GM12878 (cell line): Measurements from ENCODE around the gene CYB5R3. TPM values are rescaled to one million over a fixed set of nuclear protein-coding genes. Genes with fewer than 3 reads are reported as not detected.

ENCODE experiments used
- BCLAF1 ChIP-seq: fragments of 450-650 bp; IDR thresholded peaks from 2 replicates; pipeline ENCODE4 v1.6.1; 2017; ENCODE audit warnings: antibody characterized with exemption, mild to moderate bottlenecking, moderate library complexity
- CEBPZ ChIP-seq: fragments of 150-350 bp; IDR thresholded peaks from 2 replicates; pipeline ENCODE4 v1.6.1; 2016; ENCODE audit warnings: low read depth, low read length
- CHD4 ChIP-seq: fragments of 200-600 bp; sonication (generic); IDR thresholded peaks from 2 replicates; pipeline ENCODE4 v1.6.1; 2016; ENCODE audit warnings: mild to moderate bottlenecking
- CREM ChIP-seq: IDR thresholded peaks from 2 replicates; pipeline ENCODE4 v1.6.1; 2014; ENCODE audit warnings: antibody characterized with exemption, low read depth
- FOS ChIP-seq: IDR thresholded peaks from 3 replicates; pipeline ENCODE4 v1.6.1; 2011; ENCODE audit warnings: borderline replicate concordance; ENCODE audit not compliant: insufficient read length; ENCODE audit errors: extremely low read depth
- KAT2A ChIP-seq: conservative IDR thresholded peaks from 2 replicates; pipeline ENCODE4 v1.6.1; 2011; ENCODE audit warnings: low read depth, low read length; ENCODE audit not compliant: control insufficient read depth
- NFXL1 ChIP-seq: fragments of 450-650 bp; IDR thresholded peaks from 2 replicates; pipeline ENCODE4 v1.6.1; 2017; ENCODE audit warnings: antibody characterized with exemption, mild to moderate bottlenecking, borderline replicate concordance
- NR2C1 ChIP-seq: fragments of 450-650 bp; IDR thresholded peaks from 2 replicates; pipeline ENCODE4 v1.6.1; 2017; ENCODE audit warnings: antibody characterized with exemption, mild to moderate bottlenecking, moderate library complexity
- NR2C2 ChIP-seq: IDR thresholded peaks from 2 replicates; pipeline ENCODE4 v1.6.1; 2011; ENCODE audit warnings: borderline replicate concordance, low read depth; ENCODE audit not compliant: control insufficient read depth, insufficient read length
- PML ChIP-seq: IDR thresholded peaks from 2 replicates; pipeline ENCODE4 v1.6.1; 2012; ENCODE audit warnings: low read length, inconsistent platforms
- POU2F2 ChIP-seq: IDR thresholded peaks from 3 replicates; pipeline ENCODE4 v1.6.1; 2011; ENCODE audit warnings: low read depth, mild to moderate bottlenecking, low read length, borderline replicate concordance
- REST ChIP-seq: IDR thresholded peaks from 2 replicates; pipeline ENCODE4 v1.6.1; 2012; ENCODE audit warnings: mild to moderate bottlenecking, low read depth, low read length
- SKIL ChIP-seq: fragments of 450-650 bp; IDR thresholded peaks from 2 replicates; pipeline ENCODE4 v1.6.1; 2017; ENCODE audit warnings: mild to moderate bottlenecking, low read depth, inconsistent platforms; ENCODE audit not compliant: poor library complexity, severe bottlenecking
- SREBF1 ChIP-seq: IDR thresholded peaks from 2 replicates; pipeline ENCODE4 v1.6.1; 2012; ENCODE audit warnings: mild to moderate bottlenecking, low read length
- SREBF2 ChIP-seq: IDR thresholded peaks from 2 replicates; pipeline ENCODE4 v1.6.1; 2012; ENCODE audit warnings: mild to moderate bottlenecking, low read length
- STAT3 ChIP-seq: IDR thresholded peaks from 2 replicates; pipeline ENCODE4 v1.6.1; 2011; ENCODE audit warnings: low read depth, low read length, improper control_type of control experiment
- TCF7 ChIP-seq: IDR thresholded peaks from 2 replicates; pipeline ENCODE4 v1.6.1; 2014; ENCODE audit warnings: antibody characterized with exemption, borderline replicate concordance
- ZSCAN29 ChIP-seq: fragments of 450-650 bp; IDR thresholded peaks from 2 replicates; pipeline ENCODE4 v1.6.1; 2017; ENCODE audit warnings: mild to moderate bottlenecking, moderate library complexity
- polyA plus RNA-seq, 11 experiments: library from polyadenylated mRNA; depleted of rRNA in 4 of 11; unstranded in 6 of 11; stranded (reverse) in 5 of 11; fragments of >200 nt; fragmentation: Nextera tagmentation in 4 of 11; fragmentation: Illumina TruSeq in 1 of 11; extraction: Ambion mirVana in 4 of 11; extraction: Trizol in 1 of 11; gene quantifications; 1 replicate in 1 of 11; 2 replicates in 10 of 11; pipeline versions ENCODE4 v1.2.1 to v1.2.3, GENCODE V29; 2011 to 2016; ENCODE audit warnings: inconsistent platforms in 2 of 11, missing spikeins in 2 of 11, low read depth in 1 of 11
- total RNA-seq, 4 experiments: library from RNA; depleted of rRNA in 3 of 4; stranded (reverse); fragments of >200 nt in 3 of 4; fragmentation: Illumina TruSeq in 1 of 4; extraction: Trizol in 1 of 4; gene quantifications; 2 replicates each; pipeline versions ENCODE4 v1.2.1 to v1.2.3, GENCODE V29; 2013 to 2021

The CYB5R3 gene
- total and polyA plus RNA-seq, 10 of the 15 experiments (the other 5 are each of a cell fraction or from before 2014, with no cell fraction given): 2.0 to 119 (median 67.8) TPM

GRCh38 chr22:42614312-42615091 lies 34.7 kb downstream of the CYB5R3 start, which contains the start of gene POLDIP3 (continued):
- no peak for TF ChIP-seq SKIL
- no peak for TF ChIP-seq CEBPZ
- TF ChIP-seq CREM: peak; percentile 44; the same call in 1 of the 2 replicates
- no peak for TF ChIP-seq SREBF1
- no peak for TF ChIP-seq TCF7
- no peak for TF ChIP-seq BCLAF1
- no peak for TF ChIP-seq CHD4
- no peak for TF ChIP-seq ZSCAN29
- peak; percentile 77 for TF ChIP-seq POU2F2
- no peak for TF ChIP-seq KAT2A
- no peak for TF ChIP-seq STAT3
- TF ChIP-seq FOS: no peak
- TF ChIP-seq SREBF2: no peak
- no peak for TF ChIP-seq REST
- TF ChIP-seq NR2C2: no peak
- TF ChIP-seq NR2C1: peak; percentile 92
- no peak for TF ChIP-seq PML
- 0 out of 2 replicates have a peak, but pooled peaks have one; percentile 66 for TF ChIP-seq NFXL1
